Hepatocyte (in vitro differentiated cells): ENCODE measurements around the gene PRSS8. TPM values are rescaled to one million over a fixed set of nuclear protein-coding genes. Genes with fewer than 3 reads are reported as not detected.
A peak's percentile ranks its signal among the peaks of the same experiment; 100 is the strongest.
"Not testable (repeated sequence)": the region's sequence is repeated elsewhere in the genome, so short reads cannot be mapped to it uniquely, and the experiment has no call there.

ENCODE experiments used
- DNase-seq: peaks from one replicate; pipeline ENCODE4 v3.0.0-alpha.2; 2016; ENCODE audit warnings: low spot score
- H2AFZ ChIP-seq: fragments of 200-600 bp; sonication (generic); 2 replicates; pipeline ENCODE4 v1.6.0; 2016; ENCODE audit warnings: antibody characterized with exemption, mild to moderate bottlenecking
- H3K27ac ChIP-seq: fragments of 200-600 bp; sonication (generic); 2 replicates; pipeline ENCODE4 v1.5.1; 2016; ENCODE audit warnings: mild to moderate bottlenecking
- H3K27me3 ChIP-seq: fragments of 200-600 bp; sonication (generic); 2 replicates; pipeline ENCODE4 v1.6.1; 2016
- H3K36me3 ChIP-seq: fragments of 200-600 bp; sonication (generic); replicated peaks from 2 replicates; pipeline ENCODE4 v1.5.1; 2016; ENCODE audit warnings: low read depth; ENCODE audit not compliant: insufficient read depth
- H3K4me1 ChIP-seq: fragments of 200-600 bp; sonication (generic); 2 replicates; pipeline ENCODE4 v1.5.1; 2016; ENCODE audit warnings: mild to moderate bottlenecking, moderate library complexity; ENCODE audit not compliant: insufficient read depth
- H3K4me2 ChIP-seq: fragments of 200-600 bp; sonication (generic); 2 replicates; pipeline ENCODE4 v1.6.0; 2016
- H3K4me3 ChIP-seq: fragments of 200-600 bp; sonication (generic); 2 replicates; pipeline ENCODE4 v1.5.1; 2016; ENCODE audit warnings: mild to moderate bottlenecking
- H3K79me2 ChIP-seq: fragments of 200-600 bp; sonication (generic); 2 replicates; pipeline ENCODE4 v1.6.0; 2017; ENCODE audit warnings: mild to moderate bottlenecking
- H3K9me2 ChIP-seq: fragments of 200-600 bp; sonication (generic); replicated peaks from 2 replicates; pipeline ENCODE4 v1.6.0; 2017; ENCODE audit warnings: mild to moderate bottlenecking; ENCODE audit not compliant: insufficient read depth
- H3K9me3 ChIP-seq: fragments of 200-600 bp; sonication (generic); 2 replicates; pipeline ENCODE4 v1.5.1; 2016; ENCODE audit warnings: low read depth, mild to moderate bottlenecking
- H4K20me1 ChIP-seq: fragments of 200-600 bp; sonication (generic); 2 replicates; pipeline ENCODE4 v1.6.0; 2016; ENCODE audit warnings: mild to moderate bottlenecking; ENCODE audit not compliant: insufficient read depth, poor library complexity, severe bottlenecking
- EZH2 ChIP-seq: fragments of 200-600 bp; sonication (generic); IDR thresholded peaks from 2 replicates; pipeline ENCODE4 v1.6.1; 2016; ENCODE audit warnings: antibody characterized with exemption, mild to moderate bottlenecking, borderline replicate concordance
- EZH2phosphoT487 ChIP-seq: fragments of 200-600 bp; sonication (generic); IDR thresholded peaks from one replicate; pipeline ENCODE4 v1.6.1; 2018; ENCODE audit warnings: antibody characterized with exemption, mild to moderate bottlenecking, low read depth, moderate library complexity; ENCODE audit not compliant: unreplicated experiment, severe bottlenecking
- WGBS: methylation state at CpG from one replicate; pipeline ENCODE4 v1.1.6; 2016; ENCODE audit warnings: low lambda C conversion rate; ENCODE audit errors: missing lambda C conversion rate; 5-methylcytosine and 5-hydroxymethylcytosine counted together
- polyA plus RNA-seq: library from polyadenylated mRNA; unstranded; fragments of >200 nt; fragmentation: Nextera tagmentation; extraction: Ambion mirVana; gene quantifications from 2 replicates; pipeline ENCODE4 v1.2.1, GENCODE V29; 2016
- total RNA-seq: library from RNA; depleted of rRNA; stranded (reverse); fragments of >200 nt; gene quantifications from 2 replicates; pipeline ENCODE4 v1.2.3, GENCODE V29; 2014
- TF ChIP-seq, protein P1 (sequence below): fragments of 200-600 bp; sonication (generic); IDR thresholded peaks from 2 replicates; pipeline ENCODE4 v1.5.1; 2016; ENCODE audit warnings: antibody characterized with exemption, mild to moderate bottlenecking; ENCODE audit not compliant: poor library complexity

The PRSS8 gene
- total and polyA plus RNA-seq, 2 experiments from 2014 or later = 155 to 320 TPM

DNA sequence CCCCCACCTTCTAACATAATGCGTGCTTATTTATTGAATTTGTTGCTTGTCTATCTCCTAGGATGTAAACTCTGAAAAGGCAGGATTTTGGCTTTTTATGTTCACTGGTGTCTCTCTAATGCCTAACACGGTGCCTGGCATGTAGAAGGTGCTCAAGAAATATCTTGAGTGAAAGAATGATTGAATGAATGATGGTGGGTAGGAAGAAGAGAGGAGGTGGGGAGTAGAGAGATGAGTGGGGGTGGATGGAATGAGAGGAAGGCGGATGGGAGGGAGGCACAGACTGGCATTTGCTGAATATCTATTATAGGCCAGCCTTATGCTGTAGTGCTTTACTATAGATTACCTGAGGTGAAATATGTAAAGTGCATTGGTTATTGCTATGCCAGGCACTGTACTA lies 12.0 kb upstream of the PRSS8 start:
- no peaks in the 10 kb centered on the region for H3K9me3 ChIP-seq

DNA sequence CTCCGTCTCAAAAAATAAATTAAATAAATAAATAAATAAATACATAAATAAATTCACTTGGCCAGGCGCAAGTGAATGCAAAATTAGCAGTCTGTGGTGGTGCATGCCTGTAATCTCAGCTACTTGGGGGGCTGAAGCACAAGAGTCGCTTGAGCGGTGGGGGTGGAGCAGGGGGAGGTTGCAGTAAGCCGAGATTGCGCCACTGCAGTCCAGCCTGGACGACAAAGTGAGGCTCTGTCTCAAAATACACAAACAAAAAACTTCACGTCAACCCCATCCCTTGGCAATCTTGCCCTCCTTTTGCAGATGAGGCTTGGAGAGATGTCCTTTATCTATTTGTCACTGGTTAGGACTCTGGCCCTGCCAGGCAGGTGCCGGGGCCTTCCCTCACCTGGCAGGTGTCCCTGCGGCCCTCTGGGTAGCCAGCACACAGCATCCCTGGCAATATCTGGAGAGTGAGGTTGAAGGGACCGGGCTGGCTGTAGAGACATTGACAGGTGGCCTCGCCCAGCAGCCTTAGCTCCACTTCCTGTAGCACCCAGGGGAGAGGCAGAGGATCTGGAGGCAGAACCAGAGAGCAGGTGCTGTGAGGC lies 10.0 kb upstream of the PRSS8 start:
- no peak overlapping the region for H3K27ac ChIP-seq
- H3K79me2 ChIP-seq = no peaks in the 10 kb centered on the region
- 88% methylated on average over 12 of the region's 12 CpGs for WGBS
- no peak for TF ChIP-seq EZH2phosphoT487
- no peak for DNase-seq
- H3K4me2 ChIP-seq = no peak overlapping the region
- H3K36me3 ChIP-seq = no peaks in the 10 kb centered on the region
- no peaks in the 10 kb centered on the region for H3K9me3 ChIP-seq
- no peak overlapping the region for H3K4me3 ChIP-seq
- H4K20me1 ChIP-seq = no peaks in the 10 kb centered on the region
- H2AFZ ChIP-seq = no peak overlapping the region
- H3K9me2 ChIP-seq = no peaks in the 10 kb centered on the region
- peaks cover 7% of the 10 kb centered on the region for H3K4me1 ChIP-seq
- no peaks in the 10 kb centered on the region for H3K27me3 ChIP-seq

More for the DNA sequence above, 12.0 kb upstream of the PRSS8 start:
- Histone ChIP-seq H3K4me1 (no peaks in the 10 kb centered on the region), H2AFZ (peak overlapping the region; percentile 45), H3K27ac (no peak overlapping the region), H3K4me3 (no peak overlapping the region), H3K4me2 (peak overlapping the region; percentile 75), H3K27me3 (no peaks in the 10 kb centered on the region), H4K20me1 (no peaks in the 10 kb centered on the region), H3K9me2 (no peaks in the 10 kb centered on the region), H3K36me3 (no peaks in the 10 kb centered on the region), H3K79me2 (no peaks in the 10 kb centered on the region)
- TF ChIP-seq EZH2phosphoT487 (no peak), EZH2 (no peak)
- TF ChIP-seq, protein P1, sequence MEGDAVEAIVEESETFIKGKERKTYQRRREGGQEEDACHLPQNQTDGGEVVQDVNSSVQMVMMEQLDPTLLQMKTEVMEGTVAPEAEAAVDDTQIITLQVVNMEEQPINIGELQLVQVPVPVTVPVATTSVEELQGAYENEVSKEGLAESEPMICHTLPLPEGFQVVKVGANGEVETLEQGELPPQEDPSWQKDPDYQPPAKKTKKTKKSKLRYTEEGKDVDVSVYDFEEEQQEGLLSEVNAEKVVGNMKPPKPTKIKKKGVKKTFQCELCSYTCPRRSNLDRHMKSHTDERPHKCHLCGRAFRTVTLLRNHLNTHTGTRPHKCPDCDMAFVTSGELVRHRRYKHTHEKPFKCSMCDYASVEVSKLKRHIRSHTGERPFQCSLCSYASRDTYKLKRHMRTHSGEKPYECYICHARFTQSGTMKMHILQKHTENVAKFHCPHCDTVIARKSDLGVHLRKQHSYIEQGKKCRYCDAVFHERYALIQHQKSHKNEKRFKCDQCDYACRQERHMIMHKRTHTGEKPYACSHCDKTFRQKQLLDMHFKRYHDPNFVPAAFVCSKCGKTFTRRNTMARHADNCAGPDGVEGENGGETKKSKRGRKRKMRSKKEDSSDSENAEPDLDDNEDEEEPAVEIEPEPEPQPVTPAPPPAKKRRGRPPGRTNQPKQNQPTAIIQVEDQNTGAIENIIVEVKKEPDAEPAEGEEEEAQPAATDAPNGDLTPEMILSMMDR = no peak
- DNase-seq = no peak
- WGBS = 96% methylated on average over 3 of the region's 3 CpGs

DNA sequence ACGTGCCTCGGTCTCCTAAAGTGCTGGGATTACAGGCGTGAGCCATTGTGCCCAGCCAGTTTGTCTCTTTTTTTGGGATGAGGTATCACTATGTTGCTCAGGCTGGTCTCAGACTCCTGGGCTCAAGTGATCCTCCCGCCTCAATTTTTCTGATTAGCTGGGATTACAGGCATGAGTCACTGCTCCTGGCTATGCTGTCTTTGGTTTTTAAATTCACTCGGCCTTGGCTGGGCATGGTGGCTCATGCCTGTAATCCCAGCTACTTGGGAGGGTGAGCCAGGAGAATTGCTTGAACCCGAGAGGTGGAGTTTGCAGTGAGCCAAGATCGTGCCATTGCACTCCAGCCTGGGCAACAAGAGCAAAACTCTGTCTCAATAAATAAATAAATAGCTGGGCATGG lies 8.9 kb upstream of the PRSS8 start:
- H3K27me3 ChIP-seq, H3K4me2 ChIP-seq, H4K20me1 ChIP-seq, H3K79me2 ChIP-seq, H3K4me1 ChIP-seq, H3K36me3 ChIP-seq, DNase-seq, H3K27ac ChIP-seq, H3K9me3 ChIP-seq, H2AFZ ChIP-seq, H3K4me3 ChIP-seq, H3K9me2 ChIP-seq: not testable (repeated sequence)
- WGBS = 75% methylated on average over 7 of the region's 7 CpGs

DNA sequence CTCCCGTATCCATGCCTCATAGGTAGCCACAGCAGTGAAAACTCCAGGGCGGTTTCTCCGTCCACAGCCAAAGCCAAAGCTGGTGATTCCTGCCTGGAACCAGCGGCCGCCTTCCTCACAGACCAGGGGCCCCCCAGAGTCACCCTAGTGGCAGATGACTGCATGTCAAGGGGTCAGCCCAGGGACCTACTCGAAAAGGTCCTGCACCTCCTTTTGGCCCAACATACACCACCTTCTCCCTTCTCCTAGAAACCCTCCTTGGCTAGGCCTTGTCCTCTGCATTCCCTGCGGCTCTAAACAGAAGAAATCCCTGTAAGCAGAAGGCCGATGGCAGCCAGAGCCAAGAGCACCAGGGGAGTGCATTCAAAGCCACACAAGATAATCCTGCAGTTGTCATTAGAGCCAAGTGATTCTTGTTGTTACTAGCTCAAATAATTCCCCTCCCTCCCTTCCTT lies 8.2 kb upstream of the PRSS8 start:
- no peak overlapping the region for H3K4me2 ChIP-seq
- no peaks in the 10 kb centered on the region for H3K27me3 ChIP-seq
- WGBS = 96% methylated on average over 8 of the region's 8 CpGs
- H3K4me1 ChIP-seq = peaks cover 12% of the 10 kb centered on the region
- H3K9me2 ChIP-seq = no peaks in the 10 kb centered on the region
- H3K36me3 ChIP-seq = no peaks in the 10 kb centered on the region
- H3K79me2 ChIP-seq = no peaks in the 10 kb centered on the region
- H3K4me3 ChIP-seq = no peak overlapping the region
- H3K9me3 ChIP-seq = no peaks in the 10 kb centered on the region
- no peak for TF ChIP-seq EZH2phosphoT487
- TF ChIP-seq, protein P1 = no peak
- no peak for TF ChIP-seq EZH2
- no peaks in the 10 kb centered on the region for H4K20me1 ChIP-seq
- H3K27ac ChIP-seq = no peak overlapping the region
- DNase-seq = no peak
- no peak overlapping the region for H2AFZ ChIP-seq
